HG03135 (cell line): ENCODE results near the gene UBE2L5.

Source experiments
- ATAC-seq: cut with Tn5 transposase; IDR thresholded peaks from one replicate; pipeline ENCODE4 v1.9.1; 2021; ENCODE audit warnings: mild to moderate bottlenecking, moderate library complexity; ENCODE audit not compliant: unreplicated experiment

The UBE2L5 gene

DNA sequence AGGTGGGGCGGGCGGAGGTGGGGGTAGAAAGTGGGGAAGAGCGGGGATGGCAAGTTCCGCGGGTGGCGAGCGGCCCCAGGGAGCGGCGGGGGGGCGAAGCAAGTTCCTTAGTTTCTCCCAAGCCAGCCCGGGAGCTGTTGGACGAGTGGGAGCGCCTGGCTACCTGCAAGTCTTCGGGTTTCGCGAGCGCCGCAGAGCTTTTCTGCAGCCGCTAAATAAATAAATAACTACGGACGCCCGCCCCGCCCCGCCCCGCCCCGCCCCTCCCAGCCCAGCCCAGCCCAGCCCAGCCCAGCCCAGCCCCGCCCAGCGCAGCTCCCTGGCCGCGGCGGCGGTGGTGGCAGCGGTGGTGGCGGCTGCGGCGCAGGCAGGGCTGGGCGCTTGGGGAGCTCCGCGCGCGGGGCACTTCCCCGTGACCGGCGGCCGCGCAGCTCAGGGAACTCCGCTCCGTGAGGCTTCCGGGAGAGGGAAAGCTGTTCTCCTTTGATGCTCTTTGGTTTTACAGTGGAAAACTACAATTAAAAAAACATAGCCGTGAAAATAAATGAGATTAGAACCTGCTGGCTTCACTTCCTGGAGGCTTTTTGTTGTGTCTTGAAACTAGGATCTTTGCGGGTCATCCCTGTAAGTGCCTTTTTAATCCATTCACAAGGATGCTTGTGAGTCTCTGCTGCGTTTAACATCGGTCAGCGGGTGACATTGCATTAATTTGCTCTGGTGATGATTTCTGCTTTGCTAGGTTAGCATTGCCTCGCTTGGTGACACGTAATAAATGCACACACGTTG is at the start of gene UBE2L5:
TSS of gene UBE2L5 (plus strand) at position 440 of the 786 bp plus-strand sequence. CDS start 5,498 bp downstream, outside the sequence.
- peak; percentile 66 for ATAC-seq

DNA sequence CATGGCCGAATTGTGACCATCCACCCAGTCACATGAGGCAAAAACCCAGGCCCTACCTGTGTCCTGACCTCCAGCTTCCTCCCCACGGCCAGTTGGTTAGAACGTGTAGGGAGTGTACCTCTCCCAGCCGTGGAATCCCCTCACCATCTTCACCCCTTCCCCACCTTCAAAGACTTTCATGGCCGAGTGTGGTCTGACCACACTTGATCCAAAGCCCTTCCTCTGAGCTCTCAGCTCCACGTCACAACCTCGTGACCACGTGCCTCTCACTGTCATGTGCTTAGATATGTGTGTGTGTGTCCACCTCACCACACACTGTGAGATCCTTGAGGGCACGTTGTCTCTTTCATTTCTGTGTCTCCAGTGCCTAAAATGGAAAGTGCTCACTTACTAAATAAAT is 48.6 kb upstream of the UBE2L5 start:
- ATAC-seq, result no peak

DNA sequence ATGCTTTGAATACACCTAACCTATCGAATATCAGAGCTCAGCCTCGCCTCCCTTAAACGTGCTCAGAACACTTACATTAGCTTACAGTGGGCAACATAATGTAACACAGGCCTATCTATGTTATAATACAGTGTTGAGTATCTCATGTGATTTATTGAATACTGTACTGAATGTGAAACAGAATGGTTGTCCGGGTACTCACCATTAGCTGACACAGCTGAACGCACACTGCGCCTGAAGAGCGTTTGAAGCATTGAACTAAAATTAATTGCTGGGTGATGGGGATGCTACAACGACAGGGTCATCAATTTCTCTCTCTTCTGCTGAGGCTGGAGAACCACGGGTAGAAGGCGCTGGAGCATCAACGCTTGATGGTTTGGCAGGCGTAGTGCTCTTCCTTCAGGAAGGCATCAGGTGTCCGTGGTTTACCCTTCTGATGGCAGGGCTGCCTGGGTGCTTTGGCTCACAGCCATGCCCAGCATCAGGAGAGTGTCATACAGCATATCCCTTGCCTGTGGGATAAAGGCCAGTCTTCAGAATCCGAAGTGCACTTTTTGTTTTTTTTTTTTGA is 46.9 kb upstream of the UBE2L5 start:
- no peak for ATAC-seq

DNA sequence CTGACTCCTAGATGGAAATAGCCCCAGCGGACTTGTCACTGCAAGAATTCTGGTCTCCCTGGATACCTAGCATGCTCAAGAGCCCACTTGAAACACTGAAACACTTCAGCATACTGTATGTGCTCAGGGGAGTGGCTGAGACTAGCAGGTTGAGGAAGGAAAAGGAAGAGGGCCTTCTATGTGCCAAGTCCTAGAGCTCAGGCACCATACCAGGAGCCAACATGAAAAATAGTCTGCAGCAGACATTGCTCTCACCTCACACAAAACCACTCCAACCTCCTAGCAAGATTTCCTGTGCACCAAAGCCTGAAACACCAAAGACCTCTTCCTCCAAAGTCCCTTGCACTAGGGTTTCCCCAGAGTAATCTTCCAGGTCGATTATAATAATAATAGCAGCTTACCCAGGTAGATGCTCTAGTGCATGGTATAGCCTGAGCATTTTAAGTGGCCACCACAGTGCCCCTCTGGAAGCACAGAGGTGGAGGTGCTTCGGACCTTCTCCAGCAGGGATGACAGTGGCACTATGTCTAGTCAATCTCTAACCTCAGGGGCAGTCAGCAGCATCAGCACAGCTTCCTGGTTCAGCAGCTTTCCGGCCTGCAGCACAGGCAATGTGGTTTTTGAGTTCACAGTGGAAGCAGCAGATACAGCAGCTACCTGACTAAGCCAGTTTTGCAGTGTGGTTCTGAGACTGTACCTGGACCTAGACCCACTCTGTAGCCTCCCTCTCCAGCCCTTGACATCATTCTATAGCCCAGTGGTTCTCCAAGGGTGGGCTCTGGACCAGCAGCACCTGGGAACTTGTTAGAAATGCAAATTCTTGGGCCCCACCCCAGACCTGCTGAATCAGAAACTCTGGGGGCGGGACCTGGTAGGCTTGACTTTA is 45.6 kb upstream of the UBE2L5 start:
- peak; percentile 53 for ATAC-seq

DNA sequence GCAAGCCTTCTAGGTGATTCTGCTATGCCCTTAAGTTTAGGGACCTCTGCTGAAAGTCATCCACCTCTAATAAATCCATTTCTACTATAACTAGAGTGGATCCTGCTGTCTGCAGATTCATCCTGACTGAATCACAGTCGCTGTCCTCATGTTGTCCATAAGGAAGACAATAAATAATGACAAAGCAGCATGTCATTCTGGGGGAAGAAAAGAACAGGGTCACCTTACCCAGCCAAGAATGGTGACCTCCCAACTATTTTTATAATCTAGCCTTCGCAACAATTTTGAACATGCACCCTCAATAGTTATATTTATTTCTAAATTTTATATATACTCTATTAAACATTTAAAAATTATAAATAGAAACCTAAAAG is 45.0 kb upstream of the UBE2L5 start:
- no peak for ATAC-seq

DNA sequence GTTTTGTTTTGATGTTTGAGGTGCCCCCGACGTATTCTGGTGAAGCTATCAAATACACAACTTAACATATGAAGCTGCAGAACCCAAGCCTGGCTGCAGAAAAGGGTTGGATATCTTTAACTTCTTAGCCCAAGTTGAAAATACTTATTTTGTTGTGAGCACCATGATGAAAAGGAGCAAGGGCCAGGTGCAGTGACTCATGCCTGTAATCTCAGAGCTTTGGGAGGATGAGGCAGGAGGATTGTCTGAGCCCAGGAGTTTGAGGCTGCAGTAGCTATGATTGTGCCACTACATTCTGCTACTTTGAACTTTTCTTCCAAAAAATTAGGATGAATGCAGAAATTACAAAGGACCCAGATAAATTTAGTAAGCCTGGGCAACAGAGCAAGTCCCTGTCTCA is 44.1 kb upstream of the UBE2L5 start:
- no peak for ATAC-seq

DNA sequence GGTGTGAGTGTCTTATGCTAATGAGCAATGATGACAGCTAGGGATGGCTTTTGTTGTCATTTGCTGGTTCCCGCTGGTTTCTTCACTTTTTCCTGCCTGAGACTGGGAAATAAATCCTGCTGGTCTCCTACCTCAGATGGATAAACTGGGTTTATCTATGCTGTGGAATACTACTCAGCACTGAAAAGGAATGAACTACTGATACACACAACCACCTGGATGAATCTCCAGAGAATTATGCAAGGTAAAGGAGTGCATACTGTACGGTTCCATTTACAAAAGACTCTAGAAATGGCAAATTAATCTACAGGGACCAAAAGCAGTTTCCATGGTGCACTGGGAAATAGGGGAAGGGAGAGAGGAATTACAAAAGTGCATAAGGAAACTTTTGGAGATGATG is 41.2 kb upstream of the UBE2L5 start:
- no peak for ATAC-seq

DNA sequence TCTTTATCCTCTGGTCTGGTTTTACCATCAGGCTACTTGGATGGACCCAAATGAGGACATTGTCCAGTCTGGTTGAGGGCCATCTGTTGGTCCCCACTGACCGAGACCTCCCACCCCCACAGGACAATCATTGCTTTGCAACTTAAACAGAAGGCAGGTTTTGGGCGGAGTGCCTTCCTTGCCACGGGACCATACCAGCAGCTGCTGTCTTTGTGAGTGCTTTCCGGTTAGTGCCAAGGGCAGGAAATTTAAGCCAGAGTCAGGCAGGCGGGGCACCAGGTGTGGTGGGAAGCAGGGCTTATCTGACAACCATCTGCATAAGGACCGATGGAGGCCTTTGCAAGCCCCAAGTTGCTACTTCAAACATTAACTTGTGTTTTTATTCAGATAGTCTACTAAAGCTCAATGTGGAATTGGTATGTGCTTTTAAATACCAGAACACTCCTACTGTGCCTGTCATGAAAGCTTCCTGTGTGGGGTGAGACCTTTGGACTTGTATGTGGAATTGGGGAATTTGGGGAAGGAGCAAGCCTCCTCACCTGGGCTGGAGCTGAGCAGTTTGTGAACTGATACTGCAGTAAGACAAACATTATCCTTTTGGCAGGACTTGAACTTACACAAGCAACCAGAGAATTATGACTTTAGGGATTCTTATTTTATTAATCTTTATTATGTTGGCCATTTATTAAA is 39.3 kb upstream of the UBE2L5 start:
- no peak for ATAC-seq

DNA sequence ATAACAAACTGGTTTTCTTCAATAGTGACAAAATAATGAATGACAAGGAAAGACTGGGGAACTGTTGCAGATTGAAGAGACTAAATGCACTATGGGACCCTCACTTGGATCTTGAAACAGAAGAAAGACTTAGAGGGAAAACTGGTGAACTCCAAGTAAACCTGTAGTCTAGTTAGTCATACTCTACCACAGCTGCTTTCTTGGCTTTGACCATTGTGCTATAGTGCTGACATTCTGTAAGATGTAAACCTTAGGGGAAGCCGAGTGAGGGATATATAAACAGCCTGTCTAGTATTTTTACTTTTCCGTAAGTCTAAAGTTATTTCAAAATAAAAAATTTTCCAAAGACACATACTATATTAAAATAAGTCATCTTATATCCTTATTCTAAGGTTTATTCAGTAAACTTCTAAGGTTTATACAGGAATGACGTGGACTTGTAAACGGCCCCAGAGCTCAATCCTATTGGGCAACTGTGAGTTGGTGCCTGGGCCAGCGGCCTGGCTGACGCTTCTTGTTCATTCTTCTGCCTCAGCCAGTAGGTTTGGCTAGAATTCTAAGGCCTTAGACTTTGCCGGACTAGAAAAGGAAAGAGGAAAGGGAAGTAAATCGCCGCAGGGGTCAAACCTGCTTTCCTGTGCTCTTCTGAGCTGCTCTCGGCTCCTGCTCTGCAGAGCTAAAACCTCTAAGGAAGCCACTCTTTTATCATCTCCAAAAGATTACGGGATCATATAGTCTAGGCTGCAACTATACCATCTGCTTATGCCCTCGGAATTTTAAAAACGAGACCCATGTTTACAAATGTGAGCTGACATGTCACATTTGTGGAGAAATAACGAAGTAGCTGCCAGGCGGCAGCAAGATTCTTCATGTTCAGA is 33.6 kb upstream of the UBE2L5 start:
- no peak for ATAC-seq

DNA sequence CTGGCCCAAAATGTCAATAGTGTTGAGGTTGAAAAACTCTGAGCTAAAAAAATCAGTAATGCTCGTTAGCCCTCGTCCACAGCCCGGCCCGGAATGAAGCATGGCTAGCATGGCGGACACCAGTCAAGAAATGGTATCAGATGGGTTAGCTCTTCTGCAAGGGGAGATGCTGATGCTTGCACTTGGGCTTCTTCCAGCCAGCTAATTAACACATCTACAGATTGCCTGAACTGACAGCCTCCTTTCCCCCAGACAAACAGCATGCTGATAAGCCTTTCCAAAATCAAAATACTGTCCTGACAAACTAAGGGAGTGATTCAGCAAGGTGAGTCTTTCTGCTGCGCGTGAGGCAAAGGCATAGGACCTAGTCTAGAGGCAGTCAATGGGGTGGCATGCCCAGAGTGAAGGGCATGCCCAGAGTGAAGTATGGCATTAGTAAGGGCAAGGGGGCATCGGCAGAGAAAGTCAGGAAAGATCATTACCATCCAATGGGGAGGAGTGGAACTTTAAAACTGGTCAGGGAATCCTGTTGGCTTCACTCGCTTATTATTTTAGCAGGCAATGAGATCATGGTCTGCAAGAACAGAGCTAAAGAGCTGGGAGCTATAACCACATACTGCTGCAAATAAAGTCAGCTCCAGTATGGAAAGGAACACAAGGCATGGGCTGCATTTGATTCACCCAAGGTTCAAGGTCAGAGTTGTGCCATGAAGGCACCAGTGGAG is 30.2 kb upstream of the UBE2L5 start:
- ATAC-seq, result no peak

DNA sequence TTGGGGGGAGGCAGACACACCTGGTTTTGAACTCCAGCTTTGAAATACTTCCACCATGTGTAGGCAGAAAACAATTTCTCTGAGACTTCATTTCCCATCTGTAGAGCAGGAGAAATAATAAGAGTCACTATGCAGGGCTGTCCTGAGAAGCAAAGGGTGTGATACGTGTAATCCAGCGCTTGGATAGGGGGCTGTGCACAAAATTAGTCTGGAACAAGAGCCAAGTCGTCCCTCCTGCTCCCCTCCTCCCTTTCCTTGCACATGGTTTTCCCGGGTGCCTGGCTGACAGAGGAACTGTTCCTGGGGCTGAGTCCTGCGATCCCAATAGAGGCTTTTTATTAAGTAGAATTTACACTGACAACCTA is 29.6 kb upstream of the UBE2L5 start:
- no peak for ATAC-seq

DNA sequence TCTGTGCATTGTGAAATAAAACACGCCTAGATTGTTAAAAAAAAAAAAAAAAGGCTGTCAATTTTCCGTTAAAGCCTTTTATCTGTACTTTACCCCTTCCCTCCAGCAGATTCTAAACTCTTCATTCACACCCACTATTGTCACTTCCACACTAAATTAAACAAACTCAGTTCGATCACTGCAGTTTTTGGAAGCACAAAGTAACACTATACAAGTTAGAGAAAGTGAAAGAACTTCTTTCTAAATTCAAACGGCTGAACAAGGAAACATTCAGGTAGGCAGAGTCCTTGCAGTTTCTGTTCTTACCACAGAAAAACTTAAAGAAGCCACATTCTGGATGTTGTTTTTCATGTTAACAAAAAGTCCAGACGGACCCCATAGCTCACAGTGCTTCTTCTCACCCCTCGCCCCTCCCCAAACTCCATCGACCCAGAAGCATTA is 27.5 kb upstream of the UBE2L5 start:
- ATAC-seq, result peak; percentile 56

DNA sequence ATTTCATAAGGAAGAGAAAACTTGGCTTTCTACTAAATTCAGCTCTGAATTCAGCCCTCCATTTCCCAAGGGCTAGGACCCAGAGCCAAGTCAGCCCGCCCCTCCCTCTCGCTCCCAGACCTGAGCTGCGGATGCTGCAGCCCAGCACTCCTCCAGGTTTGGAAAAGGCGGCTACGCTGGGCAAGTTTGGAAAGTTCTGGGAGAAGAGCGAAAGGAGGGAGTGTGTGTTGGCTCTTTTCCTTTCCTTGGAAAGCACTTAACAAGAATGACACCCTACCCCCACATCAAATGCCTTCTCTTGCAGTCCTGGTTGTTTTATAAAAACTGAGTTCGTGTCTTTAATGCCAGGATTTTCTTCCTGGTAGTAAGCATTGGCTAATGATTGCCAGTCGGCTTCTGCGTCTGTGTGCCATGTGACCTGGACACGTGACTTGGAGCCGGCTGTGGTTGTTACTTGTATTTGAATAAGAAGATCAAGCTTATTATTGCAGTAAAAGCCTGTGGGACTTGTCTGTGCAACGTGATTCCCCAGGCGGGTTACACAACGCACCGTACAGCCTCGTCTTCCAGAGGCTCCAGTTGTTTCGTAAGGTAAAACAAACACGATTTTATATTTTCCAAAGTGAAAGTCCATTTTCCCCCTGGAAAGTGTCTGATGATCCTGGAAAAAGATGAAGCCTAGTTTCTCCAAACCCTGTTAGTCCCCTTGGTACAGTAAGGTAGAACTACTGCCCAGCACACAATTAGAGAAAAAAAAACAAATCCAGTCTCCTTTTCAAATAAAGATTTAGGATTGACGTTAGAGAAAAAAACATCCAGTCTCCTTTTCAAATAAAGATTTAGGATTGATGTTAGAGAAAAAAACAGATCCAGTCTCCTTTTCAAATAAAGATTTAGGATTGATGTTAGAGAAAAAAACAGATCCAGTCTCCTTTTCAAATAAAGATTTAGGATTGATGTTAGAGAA is 26.8 kb upstream of the UBE2L5 start:
- ATAC-seq, result peak; percentile 67

DNA sequence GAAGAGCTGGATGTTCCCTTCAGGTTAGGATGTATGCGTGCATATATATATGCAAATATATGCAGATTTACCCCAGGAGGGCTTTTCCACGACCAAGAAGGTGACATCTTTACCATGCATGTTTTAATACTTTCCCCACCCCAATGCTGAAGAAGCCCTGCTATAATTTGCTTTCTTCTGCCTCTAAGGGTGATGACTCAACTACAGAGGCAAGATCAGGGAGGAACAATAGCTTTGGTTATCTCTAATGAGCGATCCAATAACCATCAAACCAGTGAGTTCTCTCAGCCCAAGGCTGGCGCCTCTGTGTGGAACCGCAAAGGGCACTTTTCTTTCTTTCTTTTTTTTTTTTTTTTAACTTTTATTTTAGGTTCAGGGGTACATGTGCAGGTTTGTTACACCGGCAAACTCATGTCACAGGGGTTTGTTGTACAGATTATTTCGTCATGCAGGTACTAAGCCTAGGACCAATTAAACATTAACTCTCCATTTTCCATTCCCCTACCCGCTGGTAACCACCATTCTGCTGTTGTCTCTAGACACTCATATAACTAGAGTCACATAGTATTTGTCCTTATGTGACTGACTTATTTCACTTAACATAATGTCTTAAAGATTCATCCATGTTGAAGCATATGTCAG is 25.7 kb upstream of the UBE2L5 start:
- ATAC-seq, result no peak

DNA sequence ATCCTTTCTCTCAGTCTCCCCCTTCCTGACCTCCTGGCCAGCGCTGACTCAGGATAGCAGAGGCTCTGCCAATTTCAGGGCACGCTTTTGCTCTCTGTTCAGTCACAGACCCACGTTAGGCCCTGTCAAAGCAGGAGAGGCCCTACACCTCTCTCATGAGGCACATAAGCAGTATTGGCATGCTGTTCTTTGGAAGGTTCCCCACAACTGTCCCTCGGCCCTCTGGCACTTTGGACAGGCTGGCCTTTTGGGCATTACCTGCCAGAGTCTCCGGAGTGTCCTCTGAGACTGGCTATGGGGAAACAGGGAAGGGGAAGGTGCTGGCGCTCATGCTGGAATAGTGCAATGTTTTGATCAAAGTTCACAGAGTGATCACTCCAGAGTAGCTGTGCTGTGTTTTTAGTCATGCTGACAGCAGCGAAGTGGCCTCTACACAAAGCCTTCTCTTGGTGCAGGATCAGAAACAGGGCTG is 23.7 kb upstream of the UBE2L5 start:
- no peak for ATAC-seq

DNA sequence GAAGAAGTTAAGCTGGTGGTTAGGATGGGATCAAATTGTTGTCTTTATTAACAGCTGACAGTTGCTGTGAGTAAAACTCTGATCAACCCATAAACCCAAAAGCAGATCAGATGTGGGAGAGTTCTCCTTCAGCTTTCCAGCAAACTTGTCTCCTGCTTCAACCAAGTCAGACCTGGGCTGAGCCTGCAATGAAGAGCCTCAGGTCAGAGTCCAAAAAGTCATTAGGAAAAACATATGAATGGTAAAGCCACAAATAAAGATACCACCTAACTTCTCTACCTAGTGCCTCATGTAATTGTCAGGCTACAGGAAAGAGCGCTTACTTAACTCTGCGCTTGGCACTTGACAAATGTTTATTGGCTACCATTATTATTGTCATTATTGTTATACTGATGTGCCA is 21.9 kb upstream of the UBE2L5 start:
- ATAC-seq, result no peak

DNA sequence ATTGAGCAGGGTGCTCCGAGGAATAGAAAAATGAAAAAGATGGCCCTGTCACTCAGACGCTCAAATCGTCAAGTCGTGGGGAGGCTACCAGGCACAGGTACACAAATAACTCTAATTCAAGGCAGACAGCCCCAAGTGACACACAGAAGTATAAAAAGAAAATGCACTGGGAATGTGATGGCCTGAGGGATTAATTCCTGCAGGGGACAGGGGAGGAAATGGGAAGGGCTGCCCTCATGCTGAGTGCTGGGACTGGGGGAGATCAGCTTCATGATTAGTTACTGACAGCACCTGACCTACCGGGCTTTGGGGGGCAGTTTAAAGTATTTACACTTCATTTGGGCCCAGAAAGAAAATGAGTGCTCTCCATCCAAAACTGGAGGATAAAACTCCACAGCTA is 20.9 kb upstream of the UBE2L5 start:
- ATAC-seq, result no peak

DNA sequence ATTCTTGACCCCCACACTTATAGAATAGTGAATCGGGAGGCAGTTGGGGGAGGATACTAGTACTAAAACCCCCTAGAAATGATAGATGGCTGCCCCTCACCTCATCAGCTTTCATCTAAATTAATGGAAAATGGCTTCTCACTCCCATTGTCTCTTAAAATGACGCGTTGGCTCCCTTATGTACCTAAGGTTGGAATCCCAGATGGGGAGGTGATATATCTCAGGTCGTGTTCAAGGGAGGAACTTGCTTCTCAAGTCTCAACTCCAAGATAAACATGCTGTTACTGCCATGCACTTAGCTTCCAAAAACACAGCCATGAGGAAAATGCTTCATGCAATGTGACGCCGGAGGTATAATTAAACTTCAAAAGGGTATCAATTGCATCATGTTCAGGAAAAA is 18.8 kb upstream of the UBE2L5 start:
- ATAC-seq, result no peak
